Stomach (tissue), 4 donors: Measurements from ENCODE around the gene PDXDC1.
"Not testable (repeated sequence)": the region's sequence is repeated elsewhere in the genome, so short reads cannot be mapped to it uniquely, and the experiment has no call there.

ENCODE experiments used
- CTCF ChIP-seq, 7 experiments: fragments of 450-650 bp in 4 of 7; fragments of 200-600 bp in 3 of 7; sonication (generic) in 3 of 7; IDR thresholded peaks; one replicate each; pipeline ENCODE4 v1.5.1; 2016 to 2019; ENCODE audit warnings: antibody characterized with exemption in 7 of 7, control low read depth in 2 of 7, mild to moderate bottlenecking in 1 of 7
- POLR2A ChIP-seq, 4 donors: fragments of 450-650 bp; IDR thresholded peaks; one replicate each; pipeline ENCODE4 v1.6.1; 2016; ENCODE audit warnings: antibody characterized with exemption in 4 of 4, control low read depth in 2 of 4, mild to moderate bottlenecking in 1 of 4, moderate library complexity in 1 of 4
- POLR2AphosphoS5 ChIP-seq, 3 donors: sonication (generic); formaldehyde crosslinking; IDR thresholded peaks; one replicate each; pipeline ENCODE4 v1.6.1; 2016; ENCODE audit warnings: antibody characterized with exemption in 3 of 3

GRCh38 chr16:15148831-15149230 lies 174.0 kb downstream of the PDXDC1 start:
- TF ChIP-seq CTCF, POLR2A, POLR2AphosphoS5 (IDR thresholded peaks at IDR 0.05): not testable (repeated sequence)
